GM21360 (cell line): ENCODE results near the gene ZNF771.

Source experiments
- ATAC-seq: cut with Tn5 transposase; IDR thresholded peaks from one replicate; pipeline ENCODE4 v1.9.1; 2021; ENCODE audit warnings: mild to moderate bottlenecking, moderate library complexity; ENCODE audit not compliant: unreplicated experiment

Gene ZNF771

GRCh38 chr16:30397776-30398660 lies 9.4 kb upstream of the ZNF771 start:
- ATAC-seq: no peak

- ATAC-seq: no peak
Observed at GRCh38 chr16:30398661-30399434, 8.6 kb upstream of the ZNF771 start.

GRCh38 chr16:30399435-30400186 lies 7.8 kb upstream of the ZNF771 start:
- ATAC-seq: no peak

GRCh38 chr16:30401768-30402425 lies 5.5 kb upstream of the ZNF771 start:
- ATAC-seq: no peak

- ATAC-seq: no peak
Observed at GRCh38 chr16:30406795-30407101, 658 bp upstream of the ZNF771 start.

- no peak for ATAC-seq
Observed at GRCh38 chr16:30407804-30408534, 563 bp downstream of the ZNF771 start.

- no peak for ATAC-seq
Observed at GRCh38 chr16:30409125-30410060, 2.0 kb downstream of the ZNF771 start.

GRCh38 chr16:30413112-30413806 lies 5.9 kb downstream of the ZNF771 start:
- ATAC-seq: no peak

GRCh38 chr16:30414159-30414558 lies 6.8 kb downstream of the ZNF771 start:
- ATAC-seq: no peak

GRCh38 chr16:30416047-30416603 lies 8.7 kb downstream of the ZNF771 start:
- ATAC-seq: no peak

GRCh38 chr16:30416624-30417528 lies 9.5 kb downstream of the ZNF771 start:
- ATAC-seq: no peak

- ATAC-seq: peak; percentile 80
Observed at GRCh38 chr16:30417529-30418349, 10.3 kb downstream of the ZNF771 start.

GRCh38 chr16:30418350-30419181 lies 11.2 kb downstream of the ZNF771 start:
- ATAC-seq: no peak

- ATAC-seq: no peak
Observed at GRCh38 chr16:30421010-30421409, 13.6 kb downstream of the ZNF771 start.

- no peak for ATAC-seq
Observed at GRCh38 chr16:30428055-30428454, 20.6 kb downstream of the ZNF771 start.

GRCh38 chr16:30429418-30429677 lies 21.9 kb downstream of the ZNF771 start:
- no peak for ATAC-seq
